WTC11 (cell line): ENCODE measurements around the gene GNG2.

Experiments
- ATF2 ChIP-seq: sonication (generic); formaldehyde crosslinking; IDR thresholded peaks from 2 replicates; pipeline ENCODE4 v1.8.1; 2022; ENCODE audit warnings: low read depth, missing genetic modification reagents, borderline replicate concordance
- CTCF ChIP-seq: fragments of 200-600 bp; IDR thresholded peaks from 2 replicates; pipeline ENCODE4 v1.8.0; 2022; ENCODE audit warnings: antibody characterized with exemption
- E2F5 ChIP-seq: sonication (generic); formaldehyde crosslinking; IDR thresholded peaks from 2 replicates; pipeline ENCODE4 v1.8.1; 2022; ENCODE audit warnings: mild to moderate bottlenecking, moderate library complexity, missing genetic modification reagents
- FOXP4 ChIP-seq: sonication (generic); formaldehyde crosslinking; IDR thresholded peaks from 2 replicates; pipeline ENCODE4 v1.8.0; 2022; ENCODE audit warnings: mild to moderate bottlenecking, missing genetic modification reagents
- KAT7 ChIP-seq: sonication (generic); formaldehyde crosslinking; IDR thresholded peaks from 2 replicates; pipeline ENCODE4 v1.8.1; 2023; ENCODE audit warnings: missing genetic modification reagents, mild to moderate bottlenecking, borderline replicate concordance
- NFYB ChIP-seq: sonication (generic); formaldehyde crosslinking; conservative IDR thresholded peaks from 2 replicates; pipeline ENCODE4 v1.8.0; 2022; ENCODE audit warnings: low read depth, missing genetic modification reagents
- RORB ChIP-seq: fragments of 250-450 bp; sonication (Bioruptor Pico); IDR thresholded peaks from 2 replicates; pipeline ENCODE4 v1.9.0; 2021; ENCODE audit warnings: mild to moderate bottlenecking
- SOX15 ChIP-seq: fragments of 250-450 bp; sonication (Bioruptor Pico); IDR thresholded peaks from 2 replicates; pipeline ENCODE4 v1.9.0; 2021; ENCODE audit warnings: mild to moderate bottlenecking
- SP1 ChIP-seq: sonication (generic); formaldehyde crosslinking; conservative IDR thresholded peaks from 2 replicates; pipeline ENCODE4 v1.8.1; 2022; ENCODE audit warnings: missing genetic modification reagents
- TEAD4 ChIP-seq: sonication (generic); formaldehyde crosslinking; IDR thresholded peaks from 2 replicates; pipeline ENCODE4 v1.8.0; 2022; ENCODE audit warnings: mild to moderate bottlenecking, missing genetic modification reagents
- ZBTB43 ChIP-seq: sonication (generic); formaldehyde crosslinking; IDR thresholded peaks from 2 replicates; pipeline ENCODE4 v1.8.1; 2023; ENCODE audit warnings: mild to moderate bottlenecking, missing genetic modification reagents
- ZNF121 ChIP-seq: sonication (generic); formaldehyde crosslinking; IDR thresholded peaks from 2 replicates; pipeline ENCODE4 v1.8.0; 2023; ENCODE audit warnings: missing genetic modification reagents
- ZNF416 ChIP-seq: fragments of 250-450 bp; sonication (Bioruptor Pico); IDR thresholded peaks from 2 replicates; pipeline ENCODE4 v1.9.0; 2021; ENCODE audit warnings: mild to moderate bottlenecking, inconsistent platforms

- TF ChIP-seq ZNF121 (CRISPR knock-in tag) = no peak
- no peak for TF ChIP-seq ZBTB43
- no peak for TF ChIP-seq KAT7
- TF ChIP-seq CTCF = no peak
- TF ChIP-seq TEAD4 (CRISPR knock-in tag) = no peak
- TF ChIP-seq SP1 (CRISPR knock-in tag) = no peak
- TF ChIP-seq E2F5 (CRISPR knock-in tag) = no peak
- TF ChIP-seq ATF2 = no peak
- no peak for TF ChIP-seq ZNF416 (CRISPR knock-in tag)
- TF ChIP-seq RORB (CRISPR knock-in tag) = no peak
- no peak for TF ChIP-seq NFYB
- TF ChIP-seq FOXP4 (CRISPR knock-in tag) = no peak
- no peak for TF ChIP-seq SOX15 (CRISPR knock-in tag)
Observed at GRCh38 chr14:51868405-51868804, 8.0 kb downstream of the GNG2 start.
